PC-9 (cell line): Measurements from ENCODE around the gene PCDHA1.

Experiments used
- CTCF ChIP-seq: fragments of 200-600 bp; sonication (generic); conservative IDR thresholded peaks from 2 replicates; pipeline ENCODE4 v1.6.1; 2017; ENCODE audit warnings: mixed run types, antibody characterized with exemption, mild to moderate bottlenecking, moderate library complexity
- EZH2 ChIP-seq: fragments of 200-600 bp; sonication (generic); IDR thresholded peaks from 2 replicates; pipeline ENCODE4 v1.8.0; 2017; ENCODE audit warnings: antibody characterized with exemption, low read depth

- no peak for TF ChIP-seq CTCF
- TF ChIP-seq EZH2, result no peak
These were observed 15.5 kb downstream of the PCDHA1 start for GRCh38 chr5:140801494-140801841.
